ENCODE results near the gene IDNK. TPM values are rescaled to one million over a fixed set of nuclear protein-coding genes. Genes with fewer than 3 reads are reported as not detected.

Gene IDNK
- total and polyA plus RNA-seq, 2 experiments from 2014 or later = 10.5 to 11.1 TPM

Small RNAs within 50 kb of the gene (small RNA-seq; reads per million reads assigned to genes)
- gene RNU4-15P = not detected

Other genes with a start within 250 kb of the IDNK start
- 6.5 and 7.0 TPM in 2 replicates for gene FRMD3, start 84.7 kb upstream of the IDNK start, total RNA-seq
- gene FRMD3, start 84.7 kb upstream of the IDNK start, polyA plus RNA-seq = 3.7 and 3.9 TPM in 2 replicates
- 94.2 and 97.1 TPM in 2 replicates for gene UBQLN1, start 84.8 kb downstream of the IDNK start, total RNA-seq
- gene UBQLN1, start 84.8 kb downstream of the IDNK start, polyA plus RNA-seq = 42.6 and 47.6 TPM in 2 replicates
- gene GKAP1, start 194.6 kb downstream of the IDNK start, total RNA-seq = 2.0 and 5.7 TPM in 2 replicates
- 5.0 and 8.8 TPM in 2 replicates for gene GKAP1, start 194.6 kb downstream of the IDNK start, polyA plus RNA-seq